ENCODE measurements around the gene LRRC7.

The LRRC7 gene

DNA sequence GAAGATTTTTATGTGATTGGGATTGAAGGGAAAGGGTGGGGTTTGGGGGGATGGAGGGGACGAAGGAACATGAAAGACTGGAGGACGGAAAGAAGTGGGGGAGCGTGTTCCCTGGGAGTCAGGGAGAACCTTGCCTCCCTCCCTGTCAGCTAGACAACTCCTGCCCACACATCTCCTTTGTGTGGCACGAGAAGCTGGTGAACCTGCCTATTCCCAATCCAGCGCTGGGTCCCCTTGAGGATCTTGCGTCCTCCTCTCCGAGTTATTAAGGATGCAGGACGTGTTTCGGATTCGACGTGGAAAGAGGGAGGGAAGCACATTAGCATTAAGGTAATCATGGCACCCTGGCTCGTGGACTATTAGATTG is 1.4 kb downstream of the LRRC7 start:
- TF ChIP-seq CTCF (IDR thresholded peaks at IDR 0.05; ENCODE audit: low read length) (no peak), EZH2 (IDR thresholded peaks at IDR 0.05; ENCODE audit: borderline replicate concordance, low read length) (no peak)
- no peak overlapping the region for H3K9ac ChIP-seq (ENCODE audit: low read length)
- no peak overlapping the region for H3K27ac ChIP-seq (ENCODE audit: low read depth, low read length, poor library complexity, severe bottlenecking)
- no peaks in the 10 kb centered on the region for H3F3A ChIP-seq (ENCODE audit: insufficient read depth, low read length)
- no peak overlapping the region for H3K4me3 ChIP-seq (ENCODE audit: low read depth, low read length, poor library complexity, severe bottlenecking)
- no peaks in the 10 kb centered on the region for H4K20me1 ChIP-seq (ENCODE audit: insufficient read depth, low read length)
- no peaks in the 10 kb centered on the region for H3K4me1 ChIP-seq (ENCODE audit: insufficient read depth, low read length, severe bottlenecking)
- no peaks in the 10 kb centered on the region for H3K9me3 ChIP-seq (ENCODE audit: low read length)
- no peak overlapping the region for H2AFZ ChIP-seq (ENCODE audit: low read length)
- no peak overlapping the region for H3K4me2 ChIP-seq (ENCODE audit: low read length)
- H3K36me3 ChIP-seq (ENCODE audit: insufficient read depth, low read length) = no peaks in the 10 kb centered on the region
- no peaks in the 10 kb centered on the region for H3K9me2 ChIP-seq (ENCODE audit: low read depth, low read length)
- no peaks in the 10 kb centered on the region for H3K27me3 ChIP-seq (ENCODE audit: insufficient read depth, low read length)
- H3K79me2 ChIP-seq (ENCODE audit: insufficient read depth, low read length) = no peaks in the 10 kb centered on the region

- H3K4me1 ChIP-seq (ENCODE audit: insufficient read depth, low read length, severe bottlenecking) = no peaks in the 10 kb centered on the region
- H3F3A ChIP-seq (ENCODE audit: insufficient read depth, low read length) = no peaks in the 10 kb centered on the region
- no peak overlapping the region for H2AFZ ChIP-seq (ENCODE audit: low read length)
- H3K27me3 ChIP-seq (ENCODE audit: insufficient read depth, low read length) = no peaks in the 10 kb centered on the region
- TF ChIP-seq CTCF (IDR thresholded peaks at IDR 0.05; ENCODE audit: low read length) (no peak), EZH2 (IDR thresholded peaks at IDR 0.05; ENCODE audit: borderline replicate concordance, low read length) (no peak)
- H4K20me1 ChIP-seq (ENCODE audit: insufficient read depth, low read length) = no peaks in the 10 kb centered on the region
- H3K27ac ChIP-seq (ENCODE audit: low read depth, low read length, poor library complexity, severe bottlenecking) = no peak overlapping the region
- no peaks in the 10 kb centered on the region for H3K9me2 ChIP-seq (ENCODE audit: low read depth, low read length)
- no peak overlapping the region for H3K9ac ChIP-seq (ENCODE audit: low read length)
- H3K4me3 ChIP-seq (ENCODE audit: low read depth, low read length, poor library complexity, severe bottlenecking) = no peak overlapping the region
- H3K9me3 ChIP-seq (ENCODE audit: low read length) = no peaks in the 10 kb centered on the region
- no peaks in the 10 kb centered on the region for H3K79me2 ChIP-seq (ENCODE audit: insufficient read depth, low read length)
- no peaks in the 10 kb centered on the region for H3K36me3 ChIP-seq (ENCODE audit: insufficient read depth, low read length)
- H3K4me2 ChIP-seq (ENCODE audit: low read length) = no peak overlapping the region
These were observed 2.0 kb downstream of the LRRC7 start for GRCh38 chr1:69569576-69570328.

DNA sequence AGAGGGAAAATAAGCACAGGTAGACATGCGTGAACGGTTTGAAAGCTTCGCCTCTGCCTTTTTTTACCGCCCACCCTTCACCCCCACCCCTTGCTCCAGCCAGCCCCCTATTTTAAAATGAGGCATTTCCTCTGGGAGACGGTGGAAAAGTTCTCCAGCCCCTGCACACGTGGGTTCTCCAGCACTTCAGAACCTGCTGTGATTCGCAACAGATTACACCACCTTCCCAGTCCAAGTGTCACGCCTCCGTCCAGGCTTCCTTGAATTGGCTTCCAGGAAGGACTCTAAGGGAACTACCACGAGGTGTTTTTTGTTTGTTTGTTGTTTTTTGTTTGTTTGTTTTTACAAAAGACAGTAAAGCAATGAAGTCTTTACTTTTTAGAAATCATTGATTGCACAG is 2.6 kb downstream of the LRRC7 start:
- no peaks in the 10 kb centered on the region for H3K9me2 ChIP-seq (ENCODE audit: low read depth, low read length)
- no peaks in the 10 kb centered on the region for H3K27me3 ChIP-seq (ENCODE audit: insufficient read depth, low read length)
- no peaks in the 10 kb centered on the region for H3K79me2 ChIP-seq (ENCODE audit: insufficient read depth, low read length)
- H3K27ac ChIP-seq (ENCODE audit: low read depth, low read length, poor library complexity, severe bottlenecking) = no peak overlapping the region
- H3K9ac ChIP-seq (ENCODE audit: low read length) = no peak overlapping the region
- no peak overlapping the region for H3K4me3 ChIP-seq (ENCODE audit: low read depth, low read length, poor library complexity, severe bottlenecking)
- no peaks in the 10 kb centered on the region for H3K36me3 ChIP-seq (ENCODE audit: insufficient read depth, low read length)
- no peak overlapping the region for H3K4me2 ChIP-seq (ENCODE audit: low read length)
- no peaks in the 10 kb centered on the region for H4K20me1 ChIP-seq (ENCODE audit: insufficient read depth, low read length)
- TF ChIP-seq EZH2 (IDR thresholded peaks at IDR 0.05; ENCODE audit: borderline replicate concordance, low read length) (no peak), CTCF (IDR thresholded peaks at IDR 0.05; ENCODE audit: low read length) (no peak)
- H2AFZ ChIP-seq (ENCODE audit: low read length) = no peak overlapping the region
- no peaks in the 10 kb centered on the region for H3K4me1 ChIP-seq (ENCODE audit: insufficient read depth, low read length, severe bottlenecking)
- no peaks in the 10 kb centered on the region for H3K9me3 ChIP-seq (ENCODE audit: low read length)
- H3F3A ChIP-seq (ENCODE audit: insufficient read depth, low read length) = no peaks in the 10 kb centered on the region
